PFSK-1 (cell line): ENCODE measurements around the gene DACH1.

Experiments
- FOXP2 ChIP-seq: optimal IDR thresholded peaks from 2 replicates; pipeline ENCODE3; 2011; ENCODE audit warnings: borderline replicate concordance, control low read depth, inconsistent platforms; ENCODE audit not compliant: insufficient read depth; ENCODE audit errors: extremely low read length, extremely low read depth
- POLR2AphosphoS5 ChIP-seq: IDR thresholded peaks from 2 replicates; pipeline ENCODE4 v1.6.1; 2012; ENCODE audit warnings: low read depth, mild to moderate bottlenecking, control low read depth, low read length, moderate library complexity
- REST ChIP-seq, 2 experiments: IDR thresholded peaks; 2 replicates each; pipeline versions ENCODE4 v1.6.1 to v1.8.0; 2011 to 2012; ENCODE audit warnings: low read depth in 2 of 2, low read length in 2 of 2, control low read depth in 1 of 2, inconsistent platforms in 1 of 2, mild to moderate bottlenecking in 1 of 2, moderate library complexity in 1 of 2; ENCODE audit not compliant: insufficient read depth in 1 of 2
- SIN3A ChIP-seq: IDR thresholded peaks from 2 replicates; pipeline ENCODE4 v1.6.1; 2012; ENCODE audit warnings: mild to moderate bottlenecking, low read length, moderate library complexity, borderline replicate concordance; ENCODE audit not compliant: insufficient read depth
- TAF1 ChIP-seq: IDR thresholded peaks from 2 replicates; pipeline ENCODE4 v1.6.1; 2012; ENCODE audit warnings: low read length, control low read depth, borderline replicate concordance; ENCODE audit not compliant: insufficient read depth

DACH1 gene

GRCh38 chr13:71729441-71729840 lies 137.6 kb downstream of the DACH1 start:
- no peak for TF ChIP-seq REST (IDR thresholded peaks at IDR 0.05; ENCODE audit: insufficient read depth in 1 of 2, low read depth in 2 of 2, low read length in 2 of 2)
- TF ChIP-seq SIN3A: no peak
- no peak for TF ChIP-seq TAF1
- TF ChIP-seq FOXP2: no peak
- no peak for TF ChIP-seq POLR2AphosphoS5

GRCh38 chr13:71727662-71728061 lies 139.3 kb downstream of the DACH1 start:
- TF ChIP-seq SIN3A: no peak
- no peak for TF ChIP-seq TAF1
- no peak for TF ChIP-seq POLR2AphosphoS5
- TF ChIP-seq REST (IDR thresholded peaks at IDR 0.05; ENCODE audit: insufficient read depth in 1 of 2, low read depth in 2 of 2, low read length in 2 of 2): no peak
- TF ChIP-seq FOXP2: no peak

- TF ChIP-seq SIN3A (no peak), REST (IDR thresholded peaks at IDR 0.05; ENCODE audit: insufficient read depth in 1 of 2, low read depth in 2 of 2, low read length in 2 of 2) (no peak), FOXP2 (no peak), TAF1 (no peak), POLR2AphosphoS5 (no peak)
Observed at GRCh38 chr13:71727042-71727441, 140.0 kb downstream of the DACH1 start.

GRCh38 chr13:71722206-71722605 lies 144.8 kb downstream of the DACH1 start:
- TF ChIP-seq SIN3A: no peak
- TF ChIP-seq FOXP2: no peak
- TF ChIP-seq POLR2AphosphoS5: no peak
- no peak for TF ChIP-seq TAF1
- TF ChIP-seq REST (IDR thresholded peaks at IDR 0.05; ENCODE audit: insufficient read depth in 1 of 2, low read depth in 2 of 2, low read length in 2 of 2): no peak

GRCh38 chr13:71721104-71721503 lies 145.9 kb downstream of the DACH1 start:
- TF ChIP-seq FOXP2 (no peak), REST (IDR thresholded peaks at IDR 0.05; ENCODE audit: insufficient read depth in 1 of 2, low read depth in 2 of 2, low read length in 2 of 2) (no peak), POLR2AphosphoS5 (no peak), TAF1 (no peak), SIN3A (no peak)
